ENCODE measurements around the gene XDH. TPM values are rescaled to one million over a fixed set of nuclear protein-coding genes. Genes with fewer than 3 reads are reported as not detected.

The XDH gene
- total and polyA plus RNA-seq, 4 experiments from 2014 or later = not detected

DNA sequence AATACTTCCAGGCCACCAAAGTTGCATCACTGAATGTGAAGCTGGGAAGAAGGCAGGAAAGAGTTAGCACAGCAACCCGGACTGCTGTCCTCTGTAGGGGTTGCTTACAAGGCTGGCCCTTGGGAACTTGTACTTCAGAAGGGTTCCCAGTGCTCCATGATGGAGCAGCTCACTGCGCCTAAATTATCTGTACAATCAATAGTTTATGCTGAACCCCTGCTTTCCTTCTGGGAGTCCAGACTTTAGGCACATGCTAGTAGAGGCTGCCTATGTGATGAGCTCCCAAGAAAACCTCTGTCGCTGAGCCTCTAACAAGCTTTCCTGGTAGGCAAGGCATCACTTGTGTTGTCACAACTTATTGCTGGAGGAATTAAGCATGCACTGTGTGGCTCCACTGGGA lies 34.3 kb downstream of the XDH start:
- H3K27ac ChIP-seq (ENCODE audit: low read depth, low read length) = no peak overlapping the region
- H3K9me3 Mint-ChIP-seq = no peaks in the 10 kb centered on the region
- no peak overlapping the region for H3K4me3 Mint-ChIP-seq
- no peaks in the 10 kb centered on the region for H3K27me3 ChIP-seq (ENCODE audit: insufficient read depth, low read length)
- no peaks in the 10 kb centered on the region for H3K9me3 ChIP-seq (ENCODE audit: control insufficient read depth in 1 of 2, low read length in 2 of 2)
- CTCF ChIA-PET (ENCODE audit: partially characterized antibody) = no interaction called here
- peaks cover 0 to 6% (median 2%) of the 10 kb centered on the region in 4 donors for H3K4me1 Mint-ChIP-seq
- H3K4me3 ChIP-seq (ENCODE audit: low read length in 2 of 2) = no peak overlapping the region
- intact Hi-C loops (cut with micrococcal nuclease) = no loop called here
- no peaks in the 10 kb centered on the region for H3K36me3 ChIP-seq (ENCODE audit: insufficient read depth, low read length)
- POLR2A ChIA-PET (ENCODE audit: partially characterized antibody) = no interaction called here
- no peaks in the 10 kb centered on the region for H3K36me3 Mint-ChIP-seq
- H3K27ac Mint-ChIP-seq = no peak overlapping the region
- no peaks in the 10 kb centered on the region for H3K27me3 Mint-ChIP-seq
- no peak for DNase-seq
- H3K4me1 ChIP-seq (ENCODE audit: insufficient read depth, low read length) = no peaks in the 10 kb centered on the region

DNA sequence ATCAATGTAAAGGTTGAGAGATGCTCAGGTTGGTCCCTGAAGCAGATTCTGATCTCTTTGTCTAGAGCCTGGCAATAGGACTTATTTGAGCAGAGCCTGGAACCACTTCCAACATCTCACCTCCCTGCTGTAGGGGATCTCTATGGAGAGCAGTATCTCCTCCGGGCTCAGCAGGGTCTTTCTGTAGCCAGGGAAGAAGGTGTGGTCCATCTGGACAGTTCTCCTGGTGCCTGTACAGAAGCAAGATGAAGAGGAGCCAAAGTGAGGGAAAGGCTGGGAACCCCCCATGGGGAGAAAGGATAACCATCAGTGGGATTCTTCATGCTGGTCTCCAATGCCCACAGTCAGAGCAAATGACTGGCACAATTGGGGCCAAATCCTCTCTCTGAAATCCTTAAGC lies 34.8 kb downstream of the XDH start:
- H3K4me3 Mint-ChIP-seq = no peak overlapping the region
- peaks cover 0 to 6% (median 2%) of the 10 kb centered on the region in 4 donors for H3K4me1 Mint-ChIP-seq
- Histone ChIP-seq H3K27ac (ENCODE audit: low read depth, low read length) (no peak overlapping the region), H3K4me1 (ENCODE audit: insufficient read depth, low read length) (no peaks in the 10 kb centered on the region), H3K4me3 (ENCODE audit: low read length in 2 of 2) (no peak overlapping the region), H3K9me3 (ENCODE audit: control insufficient read depth in 1 of 2, low read length in 2 of 2) (no peaks in the 10 kb centered on the region), H3K27me3 (ENCODE audit: insufficient read depth, low read length) (no peaks in the 10 kb centered on the region), H3K36me3 (ENCODE audit: insufficient read depth, low read length) (no peaks in the 10 kb centered on the region)
- no peak for DNase-seq
- intact Hi-C loops (cut with micrococcal nuclease) = no loop called here
- POLR2A ChIA-PET (ENCODE audit: partially characterized antibody) = no interaction called here
- peaks cover 0 to under 1% of the 10 kb centered on the region in 2 donors for H3K27me3 Mint-ChIP-seq
- no peaks in the 10 kb centered on the region for H3K9me3 Mint-ChIP-seq
- H3K27ac Mint-ChIP-seq = no peak overlapping the region
- CTCF ChIA-PET (ENCODE audit: partially characterized antibody) = no interaction called here
- H3K36me3 Mint-ChIP-seq = no peaks in the 10 kb centered on the region

DNA sequence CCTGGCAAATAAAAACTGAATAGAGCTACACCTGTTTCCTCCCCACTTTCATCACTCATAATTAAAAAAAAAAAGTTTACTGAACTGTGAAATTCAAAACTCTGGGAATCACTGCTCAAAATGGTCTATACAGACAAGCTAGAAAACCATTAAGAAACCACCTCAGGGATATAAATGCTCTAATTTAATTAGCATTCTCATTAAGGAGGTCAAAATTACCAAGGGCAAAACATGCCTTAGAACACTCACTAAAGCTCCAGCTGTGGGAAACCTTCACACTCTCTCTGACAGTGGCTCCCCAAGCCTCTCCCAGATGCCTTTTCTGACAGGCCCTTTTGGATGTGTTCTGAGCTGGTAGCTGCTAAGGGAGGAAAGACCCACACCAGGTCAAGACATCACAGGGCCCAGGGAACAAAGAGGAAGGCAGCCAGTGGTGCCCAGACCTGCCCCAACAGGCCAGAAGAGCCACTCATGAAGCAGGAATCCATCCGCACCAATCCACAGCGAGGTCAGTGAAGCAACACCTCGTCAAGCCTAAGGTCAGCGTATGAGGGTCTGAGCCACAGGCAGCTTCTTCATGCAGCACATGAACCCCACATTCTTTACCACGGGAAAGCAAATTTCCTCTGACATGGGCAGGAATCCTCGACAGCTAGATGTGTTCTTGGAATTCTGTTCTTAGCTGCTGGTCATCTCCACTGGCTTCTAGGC lies 35.6 kb downstream of the XDH start:
- no peaks in the 10 kb centered on the region for H3K36me3 ChIP-seq (ENCODE audit: insufficient read depth, low read length)
- no peaks in the 10 kb centered on the region for H3K9me3 Mint-ChIP-seq
- no peak overlapping the region for H3K4me3 ChIP-seq (ENCODE audit: low read length in 2 of 2)
- H3K27ac Mint-ChIP-seq = no peak overlapping the region
- no peaks in the 10 kb centered on the region for H3K27me3 ChIP-seq (ENCODE audit: insufficient read depth, low read length)
- no peaks in the 10 kb centered on the region for H3K36me3 Mint-ChIP-seq
- H3K4me1 ChIP-seq (ENCODE audit: insufficient read depth, low read length) = no peaks in the 10 kb centered on the region
- CTCF ChIA-PET (ENCODE audit: partially characterized antibody) = no interaction called here
- H3K4me3 Mint-ChIP-seq = no peak overlapping the region
- H3K27me3 Mint-ChIP-seq = peaks cover 0 to 2% of the 10 kb centered on the region in 2 donors
- POLR2A ChIA-PET (ENCODE audit: partially characterized antibody) = no interaction called here
- intact Hi-C loops (cut with micrococcal nuclease) = no loop called here
- no peak for DNase-seq
- peaks cover 0 to 6% (median 2%) of the 10 kb centered on the region in 4 donors for H3K4me1 Mint-ChIP-seq
- no peaks in the 10 kb centered on the region for H3K9me3 ChIP-seq (ENCODE audit: control insufficient read depth in 1 of 2, low read length in 2 of 2)
- H3K27ac ChIP-seq (ENCODE audit: low read depth, low read length) = no peak overlapping the region

DNA sequence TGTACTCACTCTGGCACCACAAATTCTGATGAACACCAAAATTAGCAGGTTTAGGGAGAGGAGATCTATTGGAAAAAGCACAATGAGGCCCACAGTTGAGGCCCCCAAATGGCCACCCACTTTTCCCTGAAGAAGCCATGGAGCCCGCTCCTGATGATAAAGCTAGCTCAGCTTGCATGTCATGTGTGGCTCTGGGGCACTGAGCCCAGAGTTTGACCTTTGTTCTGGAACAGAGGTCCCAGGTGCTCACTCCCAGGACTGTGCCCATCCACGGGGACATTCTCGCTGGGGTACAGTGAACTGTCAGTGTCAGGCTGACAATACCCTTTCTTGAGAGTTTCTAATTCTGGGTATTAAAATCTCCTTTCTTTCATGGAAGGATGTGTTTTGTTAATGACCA lies 36.2 kb downstream of the XDH start:
- no peaks in the 10 kb centered on the region for H3K9me3 ChIP-seq (ENCODE audit: control insufficient read depth in 1 of 2, low read length in 2 of 2)
- Mint-ChIP-seq H3K27ac (no peak overlapping the region), H3K4me1 (peaks cover 0 to 6% (median 2%) of the 10 kb centered on the region in 4 donors), H3K36me3 (no peaks in the 10 kb centered on the region), H3K9me3 (no peaks in the 10 kb centered on the region), H3K27me3 (peaks cover 0 to 2% of the 10 kb centered on the region in 2 donors), H3K4me3 (no peak overlapping the region)
- no peaks in the 10 kb centered on the region for H3K36me3 ChIP-seq (ENCODE audit: insufficient read depth, low read length)
- no peaks in the 10 kb centered on the region for H3K27me3 ChIP-seq (ENCODE audit: insufficient read depth, low read length)
- no peak for DNase-seq
- no peaks in the 10 kb centered on the region for H3K4me1 ChIP-seq (ENCODE audit: insufficient read depth, low read length)
- H3K27ac ChIP-seq (ENCODE audit: low read depth, low read length) = no peak overlapping the region
- H3K4me3 ChIP-seq (ENCODE audit: low read length in 2 of 2) = no peak overlapping the region
- POLR2A ChIA-PET (ENCODE audit: partially characterized antibody) = no interaction called here
- CTCF ChIA-PET (ENCODE audit: partially characterized antibody) = no interaction called here
- intact Hi-C loops (cut with micrococcal nuclease) = no loop called here

DNA sequence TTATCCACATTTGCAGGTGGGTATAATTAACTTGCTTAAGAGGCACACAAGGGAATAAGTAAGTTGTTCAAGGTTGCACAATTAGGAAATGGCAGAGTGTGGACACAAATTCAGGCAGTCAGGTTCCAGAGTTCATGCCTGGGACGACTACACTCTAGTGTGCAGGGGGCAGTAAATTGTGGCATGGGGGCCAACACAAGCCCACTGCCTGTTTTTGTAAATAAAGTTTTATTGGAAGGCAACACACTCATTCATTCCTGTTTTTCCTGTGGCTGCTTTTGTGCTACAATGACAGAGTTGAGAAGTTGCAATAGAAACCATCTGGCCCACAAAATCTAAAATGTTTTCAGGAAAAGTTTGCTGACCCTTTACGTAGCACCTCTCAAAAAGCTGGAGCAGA lies 41.4 kb downstream of the XDH start:
- Histone ChIP-seq H3K36me3 (ENCODE audit: insufficient read depth, low read length) (no peaks in the 10 kb centered on the region), H3K9me3 (ENCODE audit: control insufficient read depth in 1 of 2, low read length in 2 of 2) (no peaks in the 10 kb centered on the region), H3K4me3 (ENCODE audit: low read length in 2 of 2) (no peak overlapping the region), H3K27ac (ENCODE audit: low read depth, low read length) (no peak overlapping the region), H3K4me1 (ENCODE audit: insufficient read depth, low read length) (no peaks in the 10 kb centered on the region), H3K27me3 (ENCODE audit: insufficient read depth, low read length) (no peaks in the 10 kb centered on the region)
- ChIA-PET CTCF (ENCODE audit: partially characterized antibody) (no interaction called here), POLR2A (ENCODE audit: partially characterized antibody) (no interaction called here)
- Mint-ChIP-seq H3K27me3 (peaks cover 0 to 2% of the 10 kb centered on the region in 2 donors), H3K36me3 (no peaks in the 10 kb centered on the region), H3K4me1 (no peaks in the 10 kb centered on the region), H3K9me3 (no peaks in the 10 kb centered on the region), H3K4me3 (no peak overlapping the region), H3K27ac (no peak overlapping the region)
- no peak for DNase-seq
- intact Hi-C loops (cut with micrococcal nuclease) = no loop called here

DNA sequence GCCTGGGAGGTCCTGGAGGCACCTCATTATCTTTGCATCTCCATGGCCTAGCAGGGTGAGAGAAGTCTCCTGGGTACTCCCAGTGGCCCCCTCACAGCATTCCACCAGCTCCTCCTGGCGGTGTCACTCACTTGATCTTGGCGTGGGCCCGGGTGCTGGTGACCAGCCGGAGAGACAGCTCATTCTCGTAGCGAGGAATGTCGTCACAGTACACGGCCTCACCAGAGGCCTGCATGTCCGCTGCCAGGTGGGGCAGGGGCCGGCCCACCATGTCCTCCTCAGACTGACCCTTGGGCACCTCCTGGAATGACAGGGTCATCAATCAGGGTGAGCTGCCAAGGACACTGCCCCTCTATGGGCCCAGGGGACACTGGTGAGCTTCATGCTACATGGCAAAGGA lies 42.4 kb downstream of the XDH start:
- Mint-ChIP-seq H3K36me3 (no peaks in the 10 kb centered on the region), H3K4me1 (no peaks in the 10 kb centered on the region)

DNA sequence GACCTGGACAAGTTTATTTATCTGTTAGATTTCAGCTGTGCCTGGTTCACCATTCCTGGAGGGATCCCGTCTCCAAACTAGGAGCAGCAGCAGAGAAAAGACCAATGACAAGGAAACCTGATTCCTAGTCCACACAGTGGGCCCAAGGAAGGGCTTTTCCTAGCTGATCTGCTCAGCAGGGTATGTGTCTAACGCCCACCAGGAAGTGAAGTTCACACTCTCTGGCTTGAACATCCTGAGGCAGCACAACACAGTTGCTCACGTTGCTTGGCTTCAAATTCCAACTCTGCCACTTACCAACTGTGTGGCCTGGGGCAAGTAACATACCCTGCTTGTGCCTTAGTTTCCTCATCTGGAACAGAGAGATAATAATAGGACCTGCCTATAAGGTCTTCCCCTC lies 42.9 kb downstream of the XDH start:
- CTCF ChIA-PET (ENCODE audit: partially characterized antibody) = interaction anchor here (0.6 kb wide), 1 partner anchor 202 kb away, joined by 3 read pairs; no protein-coding TSS in a partner anchor
- Histone ChIP-seq H3K36me3 (ENCODE audit: insufficient read depth, low read length) (no peaks in the 10 kb centered on the region), H3K4me1 (ENCODE audit: insufficient read depth, low read length) (no peaks in the 10 kb centered on the region), H3K27ac (ENCODE audit: low read depth, low read length) (no peak overlapping the region), H3K9me3 (ENCODE audit: control insufficient read depth in 1 of 2, low read length in 2 of 2) (no peaks in the 10 kb centered on the region), H3K27me3 (ENCODE audit: insufficient read depth, low read length) (no peaks in the 10 kb centered on the region), H3K4me3 (ENCODE audit: low read length in 2 of 2) (no peak overlapping the region)
- H3K27ac Mint-ChIP-seq = no peak overlapping the region
- DNase-seq = no peak
- intact Hi-C loops (cut with micrococcal nuclease) = no loop called here
- H3K4me3 Mint-ChIP-seq = no peak overlapping the region
- H3K27me3 Mint-ChIP-seq = peaks cover 2 to 4% of the 10 kb centered on the region in 2 donors
- no peaks in the 10 kb centered on the region for H3K36me3 Mint-ChIP-seq
- H3K9me3 Mint-ChIP-seq = no peaks in the 10 kb centered on the region
- POLR2A ChIA-PET (ENCODE audit: partially characterized antibody) = no interaction called here
- no peaks in the 10 kb centered on the region for H3K4me1 Mint-ChIP-seq

More for the DNA sequence above, 42.4 kb downstream of the XDH start:
- no peak overlapping the region for H3K4me3 ChIP-seq (ENCODE audit: low read length in 2 of 2)
- H3K27me3 Mint-ChIP-seq = peaks cover 2 to 4% of the 10 kb centered on the region in 2 donors
- CTCF ChIA-PET (ENCODE audit: partially characterized antibody) = interaction anchor here (0.6 kb wide), 1 partner anchor 202 kb away, joined by 3 read pairs; no protein-coding TSS in a partner anchor
- no peaks in the 10 kb centered on the region for H3K9me3 ChIP-seq (ENCODE audit: control insufficient read depth in 1 of 2, low read length in 2 of 2)
- no peak overlapping the region for H3K27ac ChIP-seq (ENCODE audit: low read depth, low read length)
- H3K9me3 Mint-ChIP-seq = no peaks in the 10 kb centered on the region
- intact Hi-C loops (cut with micrococcal nuclease) = no loop called here
- no peaks in the 10 kb centered on the region for H3K4me1 ChIP-seq (ENCODE audit: insufficient read depth, low read length)
- no peaks in the 10 kb centered on the region for H3K27me3 ChIP-seq (ENCODE audit: insufficient read depth, low read length)
- no peak overlapping the region for H3K27ac Mint-ChIP-seq
- DNase-seq = no peak
- POLR2A ChIA-PET (ENCODE audit: partially characterized antibody) = no interaction called here
- no peak overlapping the region for H3K4me3 Mint-ChIP-seq
- H3K36me3 ChIP-seq (ENCODE audit: insufficient read depth, low read length) = no peaks in the 10 kb centered on the region

All from CD4-positive, alpha-beta memory T cell (primary cell).